Caki2 (cell line): ENCODE data around the gene AGAP9. TPM values are rescaled to one million over a fixed set of nuclear protein-coding genes. Genes with fewer than 3 reads are reported as not detected.
"Not testable (repeated sequence)": the region's sequence is repeated elsewhere in the genome, so short reads cannot be mapped to it uniquely, and the experiment has no call there.

Source experiments
- DNase-seq: peaks from one replicate; pipeline ENCODE4 v3.0.0-alpha.2; 2015; ENCODE audit warnings: low read depth
- in situ Hi-C: cut with HindIII; loops from 2 replicates; pipeline ENCODE4 v1.10.0; 2016; ENCODE audit warnings: low sequenced_read_pairs, low pct_unique_long_range_greater_than_20kb, mixed read lengths
- total RNA-seq: library from RNA; depleted of rRNA; stranded (reverse); fragments of >200 nt; shearing (Covaris generic); gene quantifications from 2 replicates; pipeline ENCODE4 v1.2.3, GENCODE V29; 2014; ENCODE audit warnings: low replicate concordance; rRNA removed

The AGAP9 gene
- total RNA-seq = 2.6 and 3.4 TPM in 2 replicates

DNA sequence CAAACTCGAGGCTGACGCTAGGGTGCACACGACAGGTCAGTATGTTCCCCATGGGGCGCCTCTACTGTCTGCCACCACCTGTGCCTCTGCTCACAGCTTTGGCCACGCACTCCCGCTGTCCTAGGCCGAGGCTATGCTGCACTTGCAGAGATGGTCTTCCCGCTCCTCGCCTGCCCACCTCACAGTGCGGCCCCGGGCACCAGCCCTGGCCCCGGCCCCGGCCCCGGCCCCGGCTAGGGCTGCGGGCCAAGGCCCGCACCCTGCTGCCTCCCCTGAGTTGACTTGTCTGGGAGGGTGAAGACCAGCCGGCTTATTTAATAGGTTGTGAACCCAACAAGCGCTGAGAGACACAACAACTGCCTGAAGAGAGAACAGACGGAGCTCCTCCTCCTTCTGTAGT is at the start of gene AGAP9:
AGAP9 (minus strand) TSS at position 164 of the 400 bp plus-strand sequence; CDS start at position 52, 112 bp downstream.
- in situ Hi-C loops, DNase-seq: not testable (repeated sequence)

DNA sequence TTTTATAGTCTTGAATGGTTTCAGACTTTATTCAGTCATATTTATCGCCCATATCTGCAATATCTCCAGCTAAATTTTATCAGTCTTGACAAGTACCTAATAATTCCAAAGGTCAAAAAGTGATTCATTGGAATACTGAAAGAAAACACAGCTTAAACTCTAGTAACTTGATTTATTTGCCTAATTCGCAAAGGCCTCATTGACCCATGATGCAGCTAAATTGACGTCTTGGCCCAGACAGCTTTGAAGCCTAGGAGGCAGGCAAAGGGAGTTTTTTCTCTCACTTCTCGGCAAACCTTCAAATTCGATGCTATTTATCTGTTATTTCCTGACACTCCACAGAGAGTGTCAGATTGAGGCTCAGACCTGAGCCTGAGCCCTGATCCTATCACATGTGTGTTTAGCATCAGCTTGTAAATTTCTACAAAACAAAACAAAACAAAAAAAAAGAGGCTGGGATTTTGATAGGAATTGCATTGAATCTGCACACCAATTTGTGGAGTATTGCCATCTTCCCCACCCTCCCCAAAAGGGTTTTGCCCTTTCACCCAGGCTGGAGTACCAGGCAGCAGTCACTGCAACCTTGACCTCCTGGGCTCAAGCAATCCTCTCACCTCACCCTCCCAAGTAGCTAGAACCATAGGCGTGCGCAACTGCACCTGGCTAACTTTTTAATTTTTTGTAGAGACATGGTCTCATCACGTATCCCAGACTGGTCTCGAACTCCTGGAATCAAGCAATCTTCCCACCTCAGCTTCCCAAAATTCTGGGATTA is 47.9 kb upstream of the AGAP9 start:
- DNase-seq, in situ Hi-C loops: not testable (repeated sequence)

DNA sequence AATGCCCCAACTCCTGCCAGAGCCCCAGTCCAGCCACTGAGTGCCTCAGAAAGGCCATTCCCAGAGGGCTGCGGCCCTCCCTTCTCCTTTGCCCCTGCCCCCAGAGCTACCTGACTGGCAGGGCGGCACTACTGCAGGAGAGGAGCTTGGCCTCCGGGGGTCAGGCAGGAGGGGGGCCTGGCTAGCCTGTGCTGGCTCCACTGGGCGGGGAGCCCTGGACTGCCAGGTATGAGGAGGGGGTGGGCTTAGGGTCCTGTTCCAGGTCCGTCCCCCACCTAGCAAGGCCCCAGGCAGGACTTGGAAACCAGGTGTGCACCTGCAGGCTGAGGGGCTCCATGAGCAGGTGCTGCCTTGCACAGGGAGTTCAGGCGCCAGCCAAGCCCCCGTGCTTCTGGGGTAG is 43.3 kb upstream of the AGAP9 start:
- in situ Hi-C loops, DNase-seq: not testable (repeated sequence)

DNA sequence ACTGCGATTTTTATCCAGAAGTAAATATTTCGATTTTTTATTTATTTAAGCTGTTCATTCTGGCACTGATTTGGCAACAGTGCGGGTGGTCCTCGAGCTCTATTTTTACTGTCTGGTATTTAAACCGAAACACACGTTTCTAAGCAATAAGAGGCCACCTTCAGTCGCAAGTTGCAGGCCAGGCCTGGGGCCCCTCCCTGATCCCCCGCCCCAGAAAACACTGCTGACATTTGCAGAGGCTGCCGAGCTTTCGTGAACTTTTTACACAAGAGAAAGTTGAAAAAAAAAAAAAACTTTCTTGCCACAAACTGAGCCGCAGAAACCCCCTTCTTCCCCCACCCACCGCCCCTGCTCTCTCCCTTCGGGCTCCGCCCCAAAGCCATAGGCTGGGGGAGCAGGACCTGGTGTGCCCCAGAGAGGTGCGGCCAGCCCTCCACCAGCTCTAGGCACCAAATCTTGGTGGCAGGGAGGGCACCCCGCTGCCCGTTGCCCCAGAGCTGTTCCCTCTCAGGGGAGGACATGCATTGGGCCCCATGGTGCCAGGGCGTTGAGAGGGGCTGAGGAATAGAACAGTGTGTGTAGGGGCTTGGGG is 42.8 kb upstream of the AGAP9 start:
- in situ Hi-C loops, DNase-seq: not testable (repeated sequence)

DNA sequence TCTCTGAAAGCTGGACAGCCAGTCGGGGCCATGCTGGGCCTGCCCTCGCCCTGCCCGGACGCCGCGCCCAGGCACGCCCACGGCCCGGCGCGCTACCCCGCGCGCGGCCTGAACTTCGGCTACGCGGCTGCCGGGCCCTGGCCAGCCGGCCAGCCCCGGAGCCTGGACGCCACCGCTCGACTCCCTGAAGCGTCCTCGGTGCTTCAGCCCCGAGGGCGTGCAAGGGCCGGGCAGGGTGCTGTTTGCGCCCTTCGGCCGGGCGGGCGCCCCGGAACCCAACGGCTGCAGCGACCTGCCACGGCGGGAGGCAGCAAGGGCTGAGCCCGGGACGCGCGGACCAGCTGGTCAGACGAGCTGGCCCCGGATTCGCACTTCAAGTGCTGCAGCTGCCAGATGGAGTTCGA is 42.1 kb upstream of the AGAP9 start:
- DNase-seq, in situ Hi-C loops: not testable (repeated sequence)

DNA sequence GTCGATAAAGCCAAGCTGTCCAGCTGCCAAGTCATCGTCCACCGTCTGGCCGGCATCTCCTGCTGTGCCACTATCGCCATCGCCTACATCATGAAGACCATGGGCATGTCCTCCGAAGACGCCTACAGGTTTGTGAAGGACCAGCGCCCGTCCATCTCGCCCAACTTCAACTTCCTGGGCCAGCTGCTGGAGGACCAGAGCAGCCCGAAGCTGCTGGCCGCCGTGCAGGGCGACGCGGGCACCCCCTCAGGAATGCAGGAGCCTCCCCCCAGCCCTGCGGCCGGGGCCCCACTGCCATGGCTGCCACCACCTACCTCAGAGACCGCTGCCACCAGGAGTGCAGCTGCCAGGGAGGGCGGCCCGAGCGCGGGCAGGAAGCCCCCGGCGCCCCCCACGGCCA is 41.5 kb upstream of the AGAP9 start:
- not testable (repeated sequence) for DNase-seq

DNA sequence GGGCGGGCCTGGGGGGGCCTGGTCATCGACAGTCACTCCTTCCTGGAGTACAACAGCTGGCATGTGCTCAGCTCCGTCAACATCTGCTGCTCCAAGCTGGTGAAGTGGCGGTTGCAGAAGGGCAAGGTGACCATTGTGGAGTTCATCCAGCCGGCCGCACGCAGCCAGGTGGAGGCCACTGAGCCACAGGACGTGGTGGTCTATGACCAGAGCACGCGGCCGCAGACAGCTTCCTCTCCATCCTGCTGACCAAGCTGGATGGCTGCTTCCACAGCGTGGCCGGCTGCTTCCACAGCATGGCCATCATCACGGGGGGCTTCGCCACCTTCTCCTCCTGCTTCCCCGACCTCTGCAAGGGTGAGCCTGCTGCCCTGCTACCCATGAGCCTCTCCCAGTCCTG is 40.9 kb upstream of the AGAP9 start:
- in situ Hi-C loops, DNase-seq: not testable (repeated sequence)

More for the DNA sequence above, 41.5 kb upstream of the AGAP9 start:
- in situ Hi-C loops = not testable (repeated sequence)

DNA sequence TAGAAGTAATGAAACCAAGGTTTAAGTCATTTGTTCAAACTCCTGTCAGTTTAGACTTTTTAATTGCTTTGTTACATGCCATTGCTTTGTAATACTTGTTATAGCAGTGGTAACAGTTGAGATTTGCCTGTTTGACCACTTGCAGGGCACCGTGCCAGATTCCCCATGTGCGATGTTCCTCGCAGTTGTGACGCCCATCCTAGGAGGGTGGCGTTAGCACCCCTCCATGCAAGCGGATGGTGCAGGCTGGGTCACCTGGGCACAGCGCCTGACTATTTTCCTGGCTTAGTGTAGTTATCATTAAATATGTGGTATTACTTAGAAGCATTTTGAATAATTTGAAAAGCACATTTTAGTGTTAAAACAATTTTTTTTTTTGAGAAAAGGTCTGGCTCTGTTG is 37.0 kb upstream of the AGAP9 start:
- in situ Hi-C loops = not testable (repeated sequence)
- peak; percentile 67 for DNase-seq

DNA sequence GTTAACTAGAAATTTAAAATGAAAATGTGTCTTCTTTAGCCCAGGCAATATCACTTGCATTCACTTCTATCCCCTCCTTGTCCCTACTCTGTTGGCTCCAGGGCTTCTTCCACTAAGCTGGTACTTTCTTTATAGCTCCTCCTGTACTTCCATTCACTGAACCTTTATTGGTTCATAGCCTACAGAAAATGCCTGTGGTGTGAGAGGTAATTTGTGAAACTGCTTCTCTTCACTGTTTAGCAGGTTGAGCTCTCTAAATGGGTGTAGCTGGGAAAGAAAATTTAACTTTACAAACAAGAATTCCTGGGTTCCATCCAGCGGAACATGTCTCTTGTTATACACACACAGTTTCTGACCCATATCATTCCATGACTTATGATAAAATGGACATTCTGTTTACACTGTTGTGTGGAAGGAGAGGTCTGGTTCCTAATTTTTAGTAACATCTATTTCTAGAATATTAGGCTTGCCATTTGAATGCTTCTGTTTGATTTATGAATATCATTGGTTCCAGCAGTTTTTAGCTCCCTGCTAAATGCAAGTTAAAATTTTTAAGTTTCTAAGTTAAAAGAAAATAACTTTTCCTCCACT is 36.4 kb upstream of the AGAP9 start:
- DNase-seq = peak; percentile 69
- in situ Hi-C loops = not testable (repeated sequence)

DNA sequence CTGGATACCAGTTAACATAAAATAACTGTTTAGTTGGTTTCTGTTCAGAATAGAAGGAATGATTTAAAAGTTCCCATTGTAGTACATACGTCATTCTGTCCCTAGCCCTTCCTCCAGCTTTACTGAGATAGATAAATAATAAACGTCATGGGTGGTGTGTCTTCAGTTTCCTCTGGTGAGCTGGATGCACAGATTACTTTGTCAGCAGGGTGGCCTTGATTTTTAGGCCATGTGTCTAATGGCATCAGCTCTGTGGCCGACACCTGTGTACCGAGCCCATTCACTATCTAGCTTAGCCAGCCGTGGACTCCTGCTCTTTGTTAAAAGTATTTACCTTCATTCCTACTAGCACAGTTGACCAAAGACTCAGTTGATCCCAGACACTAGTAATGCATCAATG is 34.7 kb upstream of the AGAP9 start:
- DNase-seq = peak; percentile 75
- in situ Hi-C loops = not testable (repeated sequence)

DNA sequence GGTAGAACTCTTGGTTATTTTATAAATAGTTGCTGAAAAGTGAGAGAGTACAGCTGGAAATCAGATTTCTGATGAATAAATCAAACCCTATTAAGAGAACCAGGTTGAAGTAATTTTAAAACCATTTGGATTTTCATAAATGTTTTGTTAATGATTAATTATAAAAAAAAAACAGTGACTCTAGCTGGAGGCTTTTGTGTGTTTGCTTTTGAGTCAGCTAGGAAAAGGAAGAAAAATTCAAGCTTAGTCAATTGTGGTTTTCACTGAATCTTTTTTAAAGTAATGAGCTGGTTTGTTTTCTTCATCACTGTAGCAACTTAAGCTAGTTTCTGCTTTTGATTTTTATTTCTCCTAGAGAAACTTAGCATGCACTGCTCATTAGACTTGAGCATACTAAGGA is 34.2 kb upstream of the AGAP9 start:
- peak; percentile 69 for DNase-seq
- in situ Hi-C loops = not testable (repeated sequence)

DNA sequence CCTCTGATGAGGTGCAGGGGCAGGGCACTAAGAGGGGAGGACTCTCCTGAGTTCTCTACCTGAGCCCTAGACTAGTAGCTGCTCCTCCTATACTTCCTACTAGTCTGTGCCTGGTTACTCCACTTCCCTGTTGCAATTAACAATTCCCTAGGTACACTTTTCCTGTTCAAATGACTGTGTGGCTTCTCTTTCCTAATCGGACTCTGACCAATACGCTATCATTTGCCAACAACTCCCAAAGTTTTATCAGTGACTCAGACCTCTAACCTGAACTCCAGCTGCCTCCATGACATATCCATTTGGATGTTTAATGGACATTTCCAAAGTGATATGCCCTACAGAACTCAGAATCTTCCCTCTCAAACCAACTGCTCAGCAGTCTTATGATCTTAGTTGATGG is 31.9 kb upstream of the AGAP9 start:
- in situ Hi-C loops, DNase-seq: not testable (repeated sequence)

DNA sequence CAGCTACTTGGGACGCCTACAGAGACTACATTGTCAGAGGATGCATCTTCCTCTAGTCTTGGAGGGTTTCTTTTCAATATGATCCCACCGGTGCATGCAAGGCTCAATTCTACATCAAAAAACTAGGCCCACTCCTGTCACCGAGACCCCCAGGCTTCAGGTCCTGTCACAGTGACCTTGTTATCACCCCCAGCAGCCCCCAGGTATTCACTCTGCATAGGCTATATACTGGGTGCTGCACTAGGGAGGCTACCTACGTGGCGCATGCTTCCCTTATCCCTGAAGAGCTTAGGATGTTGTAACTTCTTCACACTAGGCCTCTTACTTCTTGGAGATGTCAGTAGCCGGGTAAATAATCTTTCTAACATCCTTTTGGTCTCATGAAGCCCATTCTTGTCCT is 31.1 kb upstream of the AGAP9 start:
- in situ Hi-C loops = not testable (repeated sequence)
- peak; percentile 3 for DNase-seq

DNA sequence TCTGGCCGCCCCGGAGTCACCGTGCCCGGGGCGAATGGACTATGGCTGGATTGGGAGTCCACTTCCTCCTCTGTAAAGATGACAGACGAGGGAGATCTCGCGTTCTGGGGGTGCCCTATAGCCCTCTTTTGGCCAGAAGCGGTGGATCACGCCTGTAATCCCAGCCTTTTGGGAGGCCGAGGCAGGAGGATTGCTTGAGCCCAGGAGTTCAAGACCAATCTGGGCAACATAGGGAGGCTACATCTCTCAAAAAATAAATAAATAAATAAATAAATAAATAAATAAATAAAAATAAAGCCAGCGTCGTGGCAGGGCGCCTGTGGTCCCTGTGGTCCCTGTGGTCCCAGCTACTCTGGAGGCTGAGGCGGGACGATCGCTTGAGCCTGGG is 30.4 kb upstream of the AGAP9 start:
- peak; percentile 14 for DNase-seq
- in situ Hi-C loops = not testable (repeated sequence)

DNA sequence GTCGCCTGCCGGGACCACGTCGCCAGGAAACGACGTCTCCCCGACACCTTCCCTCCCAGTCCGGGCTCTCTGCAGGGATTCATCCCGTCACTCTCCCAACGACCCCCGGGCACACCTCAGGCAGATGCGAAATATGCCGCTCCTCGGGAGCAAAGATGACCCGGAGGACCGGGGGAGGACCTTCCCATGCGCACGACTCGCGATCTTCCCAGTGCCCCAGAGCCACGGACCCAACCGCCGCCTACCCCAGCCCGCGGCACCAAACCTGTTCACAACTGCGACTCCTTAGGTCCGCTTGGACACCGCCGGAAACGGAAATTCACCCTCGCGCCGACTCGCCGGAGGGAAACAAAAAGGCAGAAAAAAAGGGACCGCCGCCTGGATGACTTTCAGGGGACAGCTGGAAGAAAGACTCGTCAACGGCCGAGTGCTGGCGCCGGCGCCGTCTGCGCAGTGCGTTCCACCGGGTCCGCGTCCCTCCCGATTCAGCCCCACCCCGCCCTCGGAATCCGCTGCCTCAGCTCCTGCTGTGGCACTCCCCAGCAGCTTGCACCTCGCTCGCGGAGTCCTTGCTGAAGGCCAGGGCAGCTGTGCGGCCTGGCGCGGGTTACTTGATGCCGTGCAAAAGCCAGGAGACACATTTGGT is 29.9 kb upstream of the AGAP9 start:
- peak; percentile 90 for DNase-seq
- in situ Hi-C loops = not testable (repeated sequence)

DNA sequence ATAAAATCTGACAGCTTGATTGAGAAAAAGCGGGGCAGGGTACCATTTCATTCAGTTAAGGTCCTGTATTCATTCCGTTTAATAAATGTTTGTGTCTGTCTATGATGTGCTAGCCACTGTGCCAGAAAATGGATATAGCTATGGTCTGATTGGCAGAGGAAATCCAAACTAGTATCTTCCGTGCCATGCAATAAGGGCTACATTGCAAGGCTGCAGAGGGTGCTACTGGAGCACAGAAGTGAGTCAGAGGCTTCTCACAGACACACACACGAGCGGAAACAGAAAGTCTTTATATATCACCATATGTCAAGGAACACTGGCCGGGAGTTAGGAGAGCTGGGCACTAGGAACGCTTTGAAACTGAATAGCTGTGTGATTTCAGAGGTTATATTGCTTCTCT is 29.3 kb upstream of the AGAP9 start:
- in situ Hi-C loops = not testable (repeated sequence)
- DNase-seq = peak; percentile 58

DNA sequence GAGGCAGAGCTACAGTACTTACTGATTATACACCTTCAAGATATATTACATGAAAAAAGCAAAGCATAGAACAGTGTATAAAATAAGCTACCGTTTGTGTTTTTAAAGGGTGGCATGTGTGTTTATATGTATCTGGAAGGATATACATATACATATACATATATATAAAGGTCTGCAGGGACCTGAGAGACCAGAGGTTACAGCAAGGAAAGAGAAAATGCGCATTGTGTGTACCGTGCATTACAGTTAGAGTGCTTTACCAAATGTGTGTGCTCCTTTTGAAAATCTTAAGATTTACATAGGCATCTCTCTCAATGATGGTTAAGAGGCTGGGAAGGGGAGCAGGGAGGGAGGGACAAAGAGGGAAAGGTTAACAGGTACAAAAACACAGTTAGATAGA is 23.8 kb upstream of the AGAP9 start:
- DNase-seq, in situ Hi-C loops: not testable (repeated sequence)

DNA sequence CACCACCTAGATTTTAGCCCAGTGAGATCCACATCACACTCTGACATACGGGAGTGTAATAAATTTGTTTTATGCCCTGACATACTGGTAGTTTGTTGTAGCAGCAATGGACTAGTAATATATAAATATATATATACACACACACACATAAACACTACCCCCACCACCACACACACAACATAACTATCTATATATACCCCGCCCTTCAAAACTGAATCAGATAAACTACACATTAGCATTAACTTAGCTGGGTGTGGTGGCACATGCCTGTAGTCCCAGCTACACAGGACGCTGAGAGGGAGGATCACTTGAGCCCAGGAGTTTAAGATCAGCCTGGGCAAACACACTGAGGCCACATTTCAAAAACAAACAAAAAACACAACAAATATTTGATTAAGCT is 13.0 kb upstream of the AGAP9 start:
- in situ Hi-C loops, DNase-seq: not testable (repeated sequence)

DNA sequence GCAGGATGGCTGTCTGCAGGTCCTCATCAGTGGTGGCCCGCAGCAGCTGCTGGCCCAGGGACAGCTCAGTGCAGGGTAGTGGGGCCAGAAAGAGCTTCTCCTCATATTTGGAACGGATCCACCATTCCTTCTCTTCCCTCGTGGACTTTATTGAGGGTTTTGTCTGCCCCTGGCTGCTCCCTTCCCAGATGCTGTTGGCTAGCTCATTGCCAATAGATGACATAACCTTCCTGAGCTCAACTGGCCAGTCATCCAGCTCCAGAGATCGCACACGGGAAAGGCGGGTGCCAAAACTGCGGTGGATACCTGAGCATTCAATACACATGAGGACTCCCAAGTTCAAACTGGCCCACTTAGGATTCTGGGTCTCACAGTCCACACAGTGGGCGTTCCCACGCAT is 21.1 kb downstream of the AGAP9 start:
- DNase-seq, in situ Hi-C loops: not testable (repeated sequence)
